ENCODE data around the gene TMEM94.
"Not testable (repeated sequence)": the region's sequence is repeated elsewhere in the genome, so short reads cannot be mapped to it uniquely, and the experiment has no call there.

Gene TMEM94

DNA sequence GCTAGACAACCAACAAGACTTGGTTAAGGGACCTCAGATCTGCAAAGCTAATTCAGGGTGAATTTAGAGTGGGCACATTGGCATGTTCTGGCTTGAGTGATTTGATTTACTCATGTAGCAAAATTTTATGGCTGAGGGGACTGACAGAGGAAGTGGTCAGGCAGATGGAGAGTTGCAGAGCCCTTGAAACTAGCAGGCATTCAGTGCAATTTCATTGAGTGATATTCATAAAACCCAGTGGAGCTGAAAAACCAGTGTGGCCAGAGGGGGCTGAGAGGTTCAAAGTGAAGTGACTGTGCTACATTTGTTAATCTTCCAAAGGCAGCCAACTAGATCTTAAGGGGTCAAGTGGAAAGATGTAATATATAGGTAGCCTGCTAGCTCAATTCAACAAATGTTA lies 2.2 kb upstream of the TMEM94 start:
- no peak overlapping the region for H3K4me3 ChIP-seq (ENCODE audit: low read depth, low read length)
- H3K36me3 ChIP-seq (ENCODE audit: control insufficient read depth, insufficient read depth, low read length): no peaks in the 10 kb centered on the region
- H3K27me3 ChIP-seq (ENCODE audit: control insufficient read depth, insufficient read depth, low read length): no peaks in the 10 kb centered on the region
- no peak overlapping the region for H3K9ac ChIP-seq (ENCODE audit: low read depth, low read length)
- H3K4me1 ChIP-seq (ENCODE audit: control insufficient read depth, insufficient read depth, low read length): no peaks in the 10 kb centered on the region
- H3K9me3 ChIP-seq (ENCODE audit: control insufficient read depth, insufficient read depth, low read length): no peaks in the 10 kb centered on the region

DNA sequence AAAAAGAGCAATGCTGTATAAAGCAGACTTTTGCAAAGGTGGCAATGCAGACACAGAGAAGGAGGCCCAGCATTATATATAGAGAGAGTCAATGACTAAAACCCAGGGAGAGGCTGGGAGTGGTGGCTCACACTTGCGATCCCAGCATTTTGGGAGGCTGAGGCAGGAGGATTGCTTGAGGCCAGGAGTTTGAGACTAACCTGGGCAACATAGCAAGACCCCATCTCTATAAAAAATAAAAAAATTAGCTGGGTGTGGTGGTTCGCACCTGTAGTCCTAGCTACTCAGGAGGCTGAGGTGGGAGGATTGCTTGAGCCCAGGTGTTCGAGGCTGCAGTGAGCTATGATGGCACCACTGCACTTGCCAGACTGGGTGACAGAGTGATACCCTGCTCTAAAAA lies 1.8 kb upstream of the TMEM94 start:
- not testable (repeated sequence) for H3K27me3 ChIP-seq (ENCODE audit: control insufficient read depth, insufficient read depth, low read length); H3K9ac ChIP-seq (ENCODE audit: low read depth, low read length); H3K4me3 ChIP-seq (ENCODE audit: low read depth, low read length); H3K36me3 ChIP-seq (ENCODE audit: control insufficient read depth, insufficient read depth, low read length); H3K9me3 ChIP-seq (ENCODE audit: control insufficient read depth, insufficient read depth, low read length); H3K4me1 ChIP-seq (ENCODE audit: control insufficient read depth, insufficient read depth, low read length)

DNA sequence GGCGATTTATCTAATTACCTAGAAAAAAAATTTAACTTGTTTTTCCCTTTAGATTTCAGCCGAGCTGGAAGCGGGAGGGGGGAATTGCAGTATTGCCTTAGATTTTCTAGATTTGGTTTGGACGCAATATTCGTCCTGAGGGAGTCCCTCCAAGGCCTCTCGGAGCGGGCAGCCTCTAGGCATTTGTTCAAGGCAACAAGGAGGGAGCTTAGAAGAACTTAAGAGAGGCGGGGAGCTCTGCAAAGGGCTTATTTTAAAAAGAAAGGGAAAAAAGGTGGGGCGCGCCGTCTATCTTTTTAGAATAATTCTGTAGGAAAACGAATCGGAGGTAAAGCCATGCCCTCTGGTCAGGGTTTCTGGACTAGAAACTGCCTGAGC lies 407 bp upstream of the TMEM94 start:
- no peaks in the 10 kb centered on the region for H3K27me3 ChIP-seq (ENCODE audit: control insufficient read depth, insufficient read depth, low read length)
- peak overlapping the region; percentile 73 for H3K9ac ChIP-seq (ENCODE audit: low read depth, low read length)
- H3K4me1 ChIP-seq (ENCODE audit: control insufficient read depth, insufficient read depth, low read length): no peaks in the 10 kb centered on the region
- no peaks in the 10 kb centered on the region for H3K36me3 ChIP-seq (ENCODE audit: control insufficient read depth, insufficient read depth, low read length)
- H3K9me3 ChIP-seq (ENCODE audit: control insufficient read depth, insufficient read depth, low read length): no peaks in the 10 kb centered on the region
- H3K4me3 ChIP-seq (ENCODE audit: low read depth, low read length): peak overlapping the region; percentile 64

DNA sequence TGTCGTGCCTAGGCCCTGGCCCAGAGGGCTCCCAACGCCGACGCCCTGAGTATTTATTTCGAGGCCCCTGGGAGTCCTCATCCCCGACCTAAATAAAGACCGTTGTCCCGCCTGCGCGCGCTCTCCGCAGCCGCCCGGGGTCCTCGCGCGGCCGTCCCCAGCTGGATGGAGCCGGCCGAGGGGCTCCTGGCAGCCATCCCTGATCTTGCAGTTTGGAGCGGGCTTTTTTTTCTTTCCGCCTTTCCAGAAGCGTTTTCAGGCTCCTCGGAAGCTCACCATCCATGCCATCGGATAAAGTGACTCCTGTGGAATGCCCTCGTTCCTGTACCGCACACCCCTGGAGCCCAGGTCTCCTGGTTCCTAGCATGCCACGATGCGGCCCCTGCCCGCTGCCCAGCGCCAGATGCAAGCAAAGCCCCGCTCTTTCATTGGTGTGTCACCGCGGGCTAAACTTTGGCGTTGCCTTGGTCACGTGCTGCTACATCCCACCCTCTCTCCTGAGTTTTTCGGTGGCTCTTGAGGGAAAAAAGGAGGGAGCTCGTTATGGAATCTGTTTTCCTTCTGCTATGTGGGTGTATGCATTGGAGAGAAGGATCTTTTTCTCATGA lies 716 bp downstream of the TMEM94 start:
- Histone ChIP-seq H3K9ac (ENCODE audit: low read depth, low read length) (peak overlapping the region; percentile 82), H3K4me1 (ENCODE audit: control insufficient read depth, insufficient read depth, low read length) (no peaks in the 10 kb centered on the region), H3K27me3 (ENCODE audit: control insufficient read depth, insufficient read depth, low read length) (no peaks in the 10 kb centered on the region), H3K4me3 (ENCODE audit: low read depth, low read length) (peak overlapping the region; percentile 67), H3K9me3 (ENCODE audit: control insufficient read depth, insufficient read depth, low read length) (no peaks in the 10 kb centered on the region), H3K36me3 (ENCODE audit: control insufficient read depth, insufficient read depth, low read length) (no peaks in the 10 kb centered on the region)

GRCh38 chr17:75459246-75459589 lies 2.8 kb downstream of the TMEM94 start:
- H3K9me3 ChIP-seq (ENCODE audit: control insufficient read depth, insufficient read depth, low read length): no peaks in the 10 kb centered on the region
- no peaks in the 10 kb centered on the region for H3K36me3 ChIP-seq (ENCODE audit: control insufficient read depth, insufficient read depth, low read length)
- H3K27me3 ChIP-seq (ENCODE audit: control insufficient read depth, insufficient read depth, low read length): no peaks in the 10 kb centered on the region
- H3K4me1 ChIP-seq (ENCODE audit: control insufficient read depth, insufficient read depth, low read length): no peaks in the 10 kb centered on the region
- no peak overlapping the region for H3K4me3 ChIP-seq (ENCODE audit: low read depth, low read length)
- H3K9ac ChIP-seq (ENCODE audit: low read depth, low read length): no peak overlapping the region

DNA sequence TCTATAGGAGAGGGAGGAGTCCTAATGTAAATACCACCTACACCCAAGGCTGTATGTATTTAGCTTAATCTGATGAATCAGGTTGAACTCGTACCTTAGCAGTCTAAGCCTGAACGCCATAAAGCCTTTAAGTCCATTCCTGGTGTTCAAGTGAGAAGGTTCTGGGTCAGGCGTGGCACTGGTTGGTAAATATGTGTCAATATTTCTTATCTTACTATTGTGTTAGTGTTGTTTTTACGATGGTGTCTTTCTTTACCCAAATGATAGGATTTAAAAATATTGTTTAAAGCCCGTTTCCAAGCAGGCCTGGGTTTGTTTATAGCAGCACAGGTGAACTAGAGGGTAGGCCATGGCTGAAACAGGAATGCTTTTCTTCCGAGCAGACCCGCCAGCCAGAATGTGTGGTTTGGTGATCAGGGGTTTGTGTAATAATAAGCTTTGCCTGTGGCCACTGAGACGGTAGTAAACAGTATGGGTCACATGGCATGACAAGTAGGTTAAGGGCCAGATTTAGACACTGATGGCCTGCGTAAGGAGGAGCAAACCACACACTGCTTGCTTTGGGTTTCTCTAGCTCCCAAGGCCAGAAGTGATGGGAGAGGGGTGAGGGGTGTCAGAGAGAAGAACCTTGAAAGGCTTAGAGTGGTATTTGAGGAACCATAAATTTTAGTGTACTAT lies 3.3 kb downstream of the TMEM94 start:
- Histone ChIP-seq H3K36me3 (ENCODE audit: control insufficient read depth, insufficient read depth, low read length) (no peaks in the 10 kb centered on the region), H3K27me3 (ENCODE audit: control insufficient read depth, insufficient read depth, low read length) (no peaks in the 10 kb centered on the region), H3K4me1 (ENCODE audit: control insufficient read depth, insufficient read depth, low read length) (no peaks in the 10 kb centered on the region), H3K4me3 (ENCODE audit: low read depth, low read length) (no peak overlapping the region), H3K9ac (ENCODE audit: low read depth, low read length) (no peak overlapping the region), H3K9me3 (ENCODE audit: control insufficient read depth, insufficient read depth, low read length) (no peaks in the 10 kb centered on the region)

- H3K36me3 ChIP-seq (ENCODE audit: control insufficient read depth, insufficient read depth, low read length): no peaks in the 10 kb centered on the region
- H3K9me3 ChIP-seq (ENCODE audit: control insufficient read depth, insufficient read depth, low read length): no peaks in the 10 kb centered on the region
- no peak overlapping the region for H3K9ac ChIP-seq (ENCODE audit: low read depth, low read length)
- H3K4me3 ChIP-seq (ENCODE audit: low read depth, low read length): no peak overlapping the region
- H3K27me3 ChIP-seq (ENCODE audit: control insufficient read depth, insufficient read depth, low read length): no peaks in the 10 kb centered on the region
- no peaks in the 10 kb centered on the region for H3K4me1 ChIP-seq (ENCODE audit: control insufficient read depth, insufficient read depth, low read length)
These were observed 3.9 kb downstream of the TMEM94 start for GRCh38 chr17:75460295-75460694.

DNA sequence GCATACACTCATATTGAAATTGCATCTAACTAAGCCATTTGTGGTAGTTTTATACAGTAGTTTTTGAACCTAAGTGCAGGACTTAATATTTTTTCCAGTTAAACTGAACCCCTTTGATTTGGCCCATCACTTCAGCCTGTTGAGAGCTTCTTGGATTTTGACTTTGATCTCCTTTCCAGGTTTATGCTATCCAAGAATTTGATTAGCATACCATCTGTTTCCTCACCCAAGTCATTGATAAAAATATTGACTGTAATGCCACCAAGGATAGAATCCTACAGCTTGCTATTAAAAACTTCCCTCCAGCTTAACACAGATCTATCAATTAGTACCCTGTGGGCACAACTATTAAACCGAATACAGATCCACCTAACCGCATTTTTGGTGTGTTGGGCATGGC lies 7.2 kb downstream of the TMEM94 start:
- Histone ChIP-seq H3K9ac (ENCODE audit: low read depth, low read length) (no peak overlapping the region), H3K27me3 (ENCODE audit: control insufficient read depth, insufficient read depth, low read length) (no peaks in the 10 kb centered on the region), H3K4me1 (ENCODE audit: control insufficient read depth, insufficient read depth, low read length) (no peaks in the 10 kb centered on the region), H3K4me3 (ENCODE audit: low read depth, low read length) (no peak overlapping the region), H3K9me3 (ENCODE audit: control insufficient read depth, insufficient read depth, low read length) (no peaks in the 10 kb centered on the region), H3K36me3 (ENCODE audit: control insufficient read depth, insufficient read depth, low read length) (no peaks in the 10 kb centered on the region)

GRCh38 chr17:75465039-75465438 lies 8.6 kb downstream of the TMEM94 start:
- H3K4me1 ChIP-seq (ENCODE audit: control insufficient read depth, insufficient read depth, low read length): no peaks in the 10 kb centered on the region
- no peaks in the 10 kb centered on the region for H3K9me3 ChIP-seq (ENCODE audit: control insufficient read depth, insufficient read depth, low read length)
- no peak overlapping the region for H3K4me3 ChIP-seq (ENCODE audit: low read depth, low read length)
- H3K9ac ChIP-seq (ENCODE audit: low read depth, low read length): no peak overlapping the region
- H3K27me3 ChIP-seq (ENCODE audit: control insufficient read depth, insufficient read depth, low read length): no peaks in the 10 kb centered on the region
- H3K36me3 ChIP-seq (ENCODE audit: control insufficient read depth, insufficient read depth, low read length): no peaks in the 10 kb centered on the region

DNA sequence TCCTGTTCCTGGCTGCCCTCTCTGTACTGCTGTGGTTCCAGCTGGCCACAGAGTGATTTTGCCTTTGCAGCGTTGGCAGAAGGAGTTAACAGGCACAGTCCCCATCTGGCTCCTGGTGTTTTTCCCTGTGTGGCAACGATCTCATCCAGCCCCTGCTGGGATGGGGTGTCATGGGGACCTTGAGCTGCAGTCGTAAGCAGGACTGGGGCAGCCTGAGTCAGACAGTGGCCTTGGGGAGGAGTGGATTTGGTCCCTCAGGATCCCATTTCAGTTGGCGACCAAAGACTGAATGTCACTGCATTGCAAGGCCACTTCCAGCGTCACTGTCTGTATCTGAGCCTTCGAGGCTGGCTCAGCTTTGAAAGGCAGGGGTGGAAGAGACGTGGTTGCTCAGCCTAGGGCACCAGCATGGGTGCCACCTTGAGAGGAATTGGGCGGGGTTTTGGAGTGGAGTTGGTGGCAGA lies 11.9 kb downstream of the TMEM94 start:
- Histone ChIP-seq H3K36me3 (ENCODE audit: control insufficient read depth, insufficient read depth, low read length) (peaks cover 8% of the 10 kb centered on the region), H3K9me3 (ENCODE audit: control insufficient read depth, insufficient read depth, low read length) (no peaks in the 10 kb centered on the region), H3K4me3 (ENCODE audit: low read depth, low read length) (no peak overlapping the region), H3K27me3 (ENCODE audit: control insufficient read depth, insufficient read depth, low read length) (no peaks in the 10 kb centered on the region), H3K9ac (ENCODE audit: low read depth, low read length) (no peak overlapping the region), H3K4me1 (ENCODE audit: control insufficient read depth, insufficient read depth, low read length) (no peaks in the 10 kb centered on the region)

GRCh38 chr17:75468779-75469373 lies 12.4 kb downstream of the TMEM94 start:
- H3K4me1 ChIP-seq (ENCODE audit: control insufficient read depth, insufficient read depth, low read length): no peaks in the 10 kb centered on the region
- no peak overlapping the region for H3K9ac ChIP-seq (ENCODE audit: low read depth, low read length)
- no peaks in the 10 kb centered on the region for H3K27me3 ChIP-seq (ENCODE audit: control insufficient read depth, insufficient read depth, low read length)
- H3K36me3 ChIP-seq (ENCODE audit: control insufficient read depth, insufficient read depth, low read length): peaks cover 8% of the 10 kb centered on the region
- H3K9me3 ChIP-seq (ENCODE audit: control insufficient read depth, insufficient read depth, low read length): no peaks in the 10 kb centered on the region
- H3K4me3 ChIP-seq (ENCODE audit: low read depth, low read length): no peak overlapping the region

- H3K4me3 ChIP-seq (ENCODE audit: low read depth, low read length): no peak overlapping the region
- H3K4me1 ChIP-seq (ENCODE audit: control insufficient read depth, insufficient read depth, low read length): no peaks in the 10 kb centered on the region
- no peak overlapping the region for H3K9ac ChIP-seq (ENCODE audit: low read depth, low read length)
- H3K27me3 ChIP-seq (ENCODE audit: control insufficient read depth, insufficient read depth, low read length): no peaks in the 10 kb centered on the region
- H3K9me3 ChIP-seq (ENCODE audit: control insufficient read depth, insufficient read depth, low read length): no peaks in the 10 kb centered on the region
- H3K36me3 ChIP-seq (ENCODE audit: control insufficient read depth, insufficient read depth, low read length): peaks cover 8% of the 10 kb centered on the region
These were observed 14.8 kb downstream of the TMEM94 start for GRCh38 chr17:75471207-75471606.
